SK-N-SH treated with all-trans-retinoic acid at 6 μM for 48 hours (cell line): ENCODE results near the gene SLC13A5.

Experiments
- SNAI2 ChIP-seq: fragments of 250-450 bp; sonication (Bioruptor Pico); IDR thresholded peaks from 2 replicates; pipeline ENCODE4 v1.5.0; 2020; ENCODE audit warnings: mild to moderate bottlenecking, moderate library complexity
- TF ChIP-seq, protein P1 (sequence below): fragments of 250-450 bp; sonication (Bioruptor Pico); IDR thresholded peaks from 2 replicates; pipeline ENCODE4 v1.5.0; 2020; ENCODE audit warnings: mild to moderate bottlenecking, moderate library complexity

GRCh38 chr17:6752068-6752909 lies 39.1 kb upstream of the SLC13A5 start:
- TF ChIP-seq, protein P1, sequence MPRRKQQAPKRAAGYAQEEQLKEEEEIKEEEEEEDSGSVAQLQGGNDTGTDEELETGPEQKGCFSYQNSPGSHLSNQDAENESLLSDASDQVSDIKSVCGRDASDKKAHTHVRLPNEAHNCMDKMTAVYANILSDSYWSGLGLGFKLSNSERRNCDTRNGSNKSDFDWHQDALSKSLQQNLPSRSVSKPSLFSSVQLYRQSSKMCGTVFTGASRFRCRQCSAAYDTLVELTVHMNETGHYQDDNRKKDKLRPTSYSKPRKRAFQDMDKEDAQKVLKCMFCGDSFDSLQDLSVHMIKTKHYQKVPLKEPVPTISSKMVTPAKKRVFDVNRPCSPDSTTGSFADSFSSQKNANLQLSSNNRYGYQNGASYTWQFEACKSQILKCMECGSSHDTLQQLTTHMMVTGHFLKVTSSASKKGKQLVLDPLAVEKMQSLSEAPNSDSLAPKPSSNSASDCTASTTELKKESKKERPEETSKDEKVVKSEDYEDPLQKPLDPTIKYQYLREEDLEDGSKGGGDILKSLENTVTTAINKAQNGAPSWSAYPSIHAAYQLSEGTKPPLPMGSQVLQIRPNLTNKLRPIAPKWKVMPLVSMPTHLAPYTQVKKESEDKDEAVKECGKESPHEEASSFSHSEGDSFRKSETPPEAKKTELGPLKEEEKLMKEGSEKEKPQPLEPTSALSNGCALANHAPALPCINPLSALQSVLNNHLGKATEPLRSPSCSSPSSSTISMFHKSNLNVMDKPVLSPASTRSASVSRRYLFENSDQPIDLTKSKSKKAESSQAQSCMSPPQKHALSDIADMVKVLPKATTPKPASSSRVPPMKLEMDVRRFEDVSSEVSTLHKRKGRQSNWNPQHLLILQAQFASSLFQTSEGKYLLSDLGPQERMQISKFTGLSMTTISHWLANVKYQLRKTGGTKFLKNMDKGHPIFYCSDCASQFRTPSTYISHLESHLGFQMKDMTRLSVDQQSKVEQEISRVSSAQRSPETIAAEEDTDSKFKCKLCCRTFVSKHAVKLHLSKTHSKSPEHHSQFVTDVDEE, result no peak
- TF ChIP-seq SNAI2 (CRISPR knock-in tag), result no peak
